Urinary bladder (tissue), 4 donors: ENCODE results near the gene THTPA. TPM values are rescaled to one million over a fixed set of nuclear protein-coding genes. Genes with fewer than 3 reads are reported as not detected.

Source experiments
- DNase-seq: peaks from one replicate; pipeline ENCODE4 v3.0.0-alpha.2; 2015; ENCODE audit errors: extremely low spot score
- H3K27ac ChIP-seq: one replicate; pipeline ENCODE4 v1.5.1; 2013; ENCODE audit warnings: low read depth, mild to moderate bottlenecking, moderate library complexity
- H3K36me3 ChIP-seq: one replicate; pipeline ENCODE4 v1.6.1; 2013; ENCODE audit warnings: mild to moderate bottlenecking, moderate library complexity; ENCODE audit not compliant: insufficient read depth
- H3K4me1 ChIP-seq: one replicate; pipeline ENCODE4 v1.6.1; 2013; ENCODE audit warnings: mild to moderate bottlenecking, moderate library complexity; ENCODE audit not compliant: insufficient read depth
- H3K4me3 ChIP-seq: one replicate; pipeline ENCODE4 v1.5.1; 2013; ENCODE audit warnings: low read depth, low read length
- WGBS: extraction: QIAGEN DNeasy Blood & Tissue Kit; methylation state at CpG from one replicate; pipeline ENCODE4 v1.1.7; 2013; 5-methylcytosine and 5-hydroxymethylcytosine counted together
- polyA plus RNA-seq: library from polyadenylated mRNA; stranded (reverse); fragments of 200-250 nt; gene quantifications from one replicate; pipeline ENCODE4 v1.2.3, GENCODE V29; 2013
- total RNA-seq: library from RNA; depleted of rRNA; stranded (reverse); fragments of >200 nt; gene quantifications from one replicate; pipeline ENCODE4 v1.2.3, GENCODE V29; 2014
- donor health status: healthy with polysubstance abuse.
- donor health status: healthy.

Gene THTPA
- total and polyA plus RNA-seq, 2 donors = 7.1 to 25.3 TPM

- H3K27ac ChIP-seq = no peak within 1 kb of the TSS
- H3K36me3 ChIP-seq = no peaks in the 10 kb centered on the region
- H3K4me1 ChIP-seq = no peaks in the 10 kb centered on the region
- no peak for DNase-seq
- H3K4me3 ChIP-seq = peak within 1 kb of the TSS; percentile 50
- WGBS = under 1% methylated on average over 49 of the region's 49 CpGs
Measured at GRCh38 chr14:23551266-23552028, 4.6 kb upstream of the THTPA start, which contains the start of gene ZFHX2. Gene ZFHX2, minus strand, starts transcription at chr14:23551765. Its CDS starts 16,440 bp downstream, at chr14:23535325.

DNA sequence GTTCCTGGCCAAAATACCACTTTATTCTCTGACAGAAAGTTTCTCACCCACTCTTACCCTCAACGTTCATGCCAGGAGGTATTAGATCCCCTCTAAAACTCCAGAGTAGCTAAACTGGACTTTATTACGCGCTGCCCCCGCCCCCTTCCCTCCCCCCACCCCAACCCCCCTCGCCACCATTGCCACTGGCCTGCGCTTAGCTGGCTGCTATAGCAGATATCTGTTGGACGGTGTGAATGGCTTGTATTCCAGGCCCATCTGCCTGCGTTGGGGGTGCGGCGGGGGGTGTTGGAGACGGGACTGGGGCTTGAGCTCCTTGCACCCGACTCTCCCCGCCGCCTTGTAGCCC is 564 bp upstream of the THTPA start:
- H3K4me3 ChIP-seq = peak overlapping the region; percentile 76
- no peak for DNase-seq
- H3K27ac ChIP-seq = no peak overlapping the region
- H3K36me3 ChIP-seq = no peaks in the 10 kb centered on the region
- 1% methylated on average over 14 of the region's 14 CpGs for WGBS
- no peaks in the 10 kb centered on the region for H3K4me1 ChIP-seq

GRCh38 chr14:23556700-23557440 is 799 bp downstream of the THTPA start:
- 49% methylated on average over 17 of the region's 17 CpGs for WGBS
- DNase-seq = no peak
- no peaks in the 10 kb centered on the region for H3K36me3 ChIP-seq
- no peaks in the 10 kb centered on the region for H3K4me1 ChIP-seq
- peak overlapping the region; percentile 92 for H3K27ac ChIP-seq
- H3K4me3 ChIP-seq = peak overlapping the region; percentile 76

GRCh38 chr14:23557521-23557920 is 1.4 kb downstream of the THTPA start:
- no peak for DNase-seq
- H3K4me3 ChIP-seq = no peak overlapping the region
- no peaks in the 10 kb centered on the region for H3K36me3 ChIP-seq
- H3K4me1 ChIP-seq = no peaks in the 10 kb centered on the region
- H3K27ac ChIP-seq = no peak overlapping the region
- WGBS = 64% methylated on average over 2 of the region's 2 CpGs

- no peak overlapping the region for H3K27ac ChIP-seq
- no peak for DNase-seq
- H3K4me3 ChIP-seq = no peak overlapping the region
- no peaks in the 10 kb centered on the region for H3K36me3 ChIP-seq
- WGBS = 96% methylated on average over 1 of the region's 1 CpG
- H3K4me1 ChIP-seq = no peaks in the 10 kb centered on the region
Measured at GRCh38 chr14:23557946-23558345, 1.9 kb downstream of the THTPA start.

GRCh38 chr14:23558346-23559009 is 2.4 kb downstream of the THTPA start:
- Histone ChIP-seq H3K4me3 (no peak overlapping the region), H3K4me1 (no peaks in the 10 kb centered on the region), H3K27ac (no peak overlapping the region), H3K36me3 (no peaks in the 10 kb centered on the region)
- DNase-seq = no peak
- 86% methylated on average over 10 of the region's 10 CpGs for WGBS

DNA sequence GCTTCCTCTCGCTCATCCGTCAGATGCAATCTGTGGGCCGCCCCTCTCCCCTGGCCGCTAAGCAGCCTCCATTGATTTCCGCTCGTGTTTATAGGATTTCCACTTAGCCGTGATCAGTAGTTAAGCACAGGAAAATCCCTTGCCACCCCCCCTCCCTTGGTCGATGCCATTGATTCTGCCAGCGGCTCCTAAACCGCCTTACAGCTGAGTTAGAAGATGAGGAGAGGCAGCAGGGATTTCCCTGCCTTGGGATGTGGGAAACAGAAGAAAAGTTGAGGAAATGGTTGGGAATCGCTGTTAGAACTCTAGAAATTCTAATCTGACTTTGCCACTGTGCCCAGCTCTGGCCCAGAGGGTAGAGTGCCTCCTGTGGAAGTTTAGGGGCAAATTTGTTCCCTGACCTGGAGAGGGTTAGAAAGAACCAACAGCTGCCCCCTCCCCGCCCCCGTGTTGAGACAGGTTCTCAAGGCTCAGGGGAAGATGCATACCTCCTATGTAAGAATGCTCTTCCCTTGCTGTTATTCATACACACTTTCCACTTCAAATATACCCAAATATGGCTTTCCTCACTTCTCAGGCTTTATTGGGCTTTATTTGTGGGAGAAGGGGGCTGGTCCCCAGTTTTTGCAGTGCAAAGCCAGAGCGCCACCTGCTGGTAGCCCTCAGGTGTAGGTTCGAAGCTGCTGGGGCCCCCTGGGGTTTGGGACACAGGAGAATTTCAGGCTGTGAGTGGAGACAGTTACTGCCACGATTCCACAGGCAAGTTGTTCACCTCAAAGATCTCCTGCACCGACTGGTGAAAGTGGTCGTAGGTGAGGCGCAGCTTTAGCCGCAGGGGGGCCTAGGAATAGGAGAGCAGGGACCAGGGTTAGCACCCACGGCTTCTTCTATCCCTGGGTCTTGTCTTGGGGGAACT is 3.2 kb downstream of the THTPA start:
- Histone ChIP-seq H3K4me3 (no peak overlapping the region), H3K27ac (no peak overlapping the region), H3K4me1 (no peaks in the 10 kb centered on the region), H3K36me3 (no peaks in the 10 kb centered on the region)
- no peak for DNase-seq
- WGBS = 70% methylated on average over 21 of the region's 21 CpGs

- H3K27ac ChIP-seq = no peak overlapping the region
- H3K4me1 ChIP-seq = no peaks in the 10 kb centered on the region
- DNase-seq = no peak
- 88% methylated on average over 3 of the region's 3 CpGs for WGBS
- H3K36me3 ChIP-seq = no peaks in the 10 kb centered on the region
- H3K4me3 ChIP-seq = no peak overlapping the region
Measured at GRCh38 chr14:23559926-23560520, 4.0 kb downstream of the THTPA start.

GRCh38 chr14:23561259-23561658 is 5.2 kb downstream of the THTPA start:
- no peak for DNase-seq

DNA sequence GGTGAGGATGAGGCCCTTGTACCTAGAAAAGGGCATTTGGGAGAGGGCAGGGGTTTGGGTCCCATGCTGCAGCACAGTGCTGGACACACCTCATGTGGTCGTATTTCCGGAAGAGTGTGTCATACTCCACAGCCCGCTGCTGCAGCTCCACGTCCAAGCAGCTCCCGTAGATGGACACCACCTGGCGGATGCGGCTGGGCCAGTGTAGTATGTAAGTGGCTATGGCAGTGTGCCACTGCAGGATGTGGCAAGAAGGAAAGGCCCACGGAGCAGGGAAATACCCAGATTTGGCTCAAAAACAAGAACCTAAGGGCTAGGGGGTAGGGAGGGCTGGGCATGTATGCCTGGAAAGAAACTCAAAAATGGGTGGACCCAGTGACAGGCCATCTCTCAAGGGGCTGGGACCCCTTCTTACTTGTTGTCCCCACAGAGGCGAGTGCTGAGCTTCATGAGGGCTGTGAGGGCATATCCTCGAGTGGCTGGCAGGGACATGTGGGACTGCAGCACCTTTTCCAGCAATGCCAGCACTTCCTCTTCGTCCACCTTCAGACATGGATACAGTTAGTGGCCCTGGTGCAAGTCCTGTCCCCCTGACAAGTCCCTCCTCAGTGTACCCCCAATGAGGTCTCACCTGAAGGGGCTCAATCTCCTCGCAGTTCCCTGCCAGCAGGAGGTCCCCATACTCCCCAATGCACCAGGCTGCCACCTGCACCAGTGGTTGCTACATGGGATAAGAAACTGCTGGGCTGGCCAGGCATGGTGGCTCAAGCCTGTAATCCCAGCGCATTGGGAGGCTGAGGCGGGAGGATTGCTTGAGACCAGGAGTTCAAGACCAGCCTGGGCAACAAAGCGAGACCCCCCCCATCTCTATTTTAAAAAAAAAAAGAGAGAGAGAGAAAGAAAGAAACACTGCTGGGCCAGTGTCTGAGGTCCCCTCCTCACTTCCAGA is 6.1 kb downstream of the THTPA start:
- no peak for DNase-seq
- no peak overlapping the region for H3K4me3 ChIP-seq
- WGBS = 71% methylated on average over 15 of the region's 15 CpGs
- no peaks in the 10 kb centered on the region for H3K4me1 ChIP-seq
- H3K36me3 ChIP-seq = no peaks in the 10 kb centered on the region
- no peak overlapping the region for H3K27ac ChIP-seq

More at GRCh38 chr14:23561259-23561658, 5.2 kb downstream of the THTPA start:
- no peaks in the 10 kb centered on the region for H3K36me3 ChIP-seq
- no peak overlapping the region for H3K4me3 ChIP-seq
- H3K27ac ChIP-seq = no peak overlapping the region
- 97% methylated on average over 2 of the region's 2 CpGs for WGBS
- H3K4me1 ChIP-seq = no peaks in the 10 kb centered on the region

- WGBS = 86% methylated on average over 2 of the region's 2 CpGs
- H3K4me1 ChIP-seq = no peaks in the 10 kb centered on the region
- no peak for DNase-seq
- no peak overlapping the region for H3K4me3 ChIP-seq
- no peaks in the 10 kb centered on the region for H3K36me3 ChIP-seq
- no peak overlapping the region for H3K27ac ChIP-seq
Measured at GRCh38 chr14:23562822-23563472, 6.9 kb downstream of the THTPA start.
